Testis (tissue), 5 donors: Measurements from ENCODE around the gene DET1. TPM values are rescaled to one million over a fixed set of nuclear protein-coding genes. Genes with fewer than 3 reads are reported as not detected.

ENCODE experiments used
- DNase-seq: peaks from one replicate; pipeline ENCODE4 v3.0.0-alpha.2; 2019
- H3K27ac ChIP-seq, 2 donors: fragments of 200-600 bp; sonication (generic); one replicate each; pipeline ENCODE4 v1.5.1; 2019
- H3K27me3 ChIP-seq: fragments of 200-600 bp; sonication (generic); one replicate; pipeline ENCODE4 v1.5.1; 2019
- H3K36me3 ChIP-seq: fragments of 200-600 bp; sonication (generic); one replicate; pipeline ENCODE4 v1.5.1; 2017; ENCODE audit warnings: low read depth; ENCODE audit errors: missing control alignments
- H3K4me1 ChIP-seq: fragments of 200-600 bp; sonication (generic); one replicate; pipeline ENCODE4 v1.5.1; 2019
- H3K4me3 ChIP-seq, 2 donors: fragments of 200-600 bp; sonication (generic); one replicate each; pipeline ENCODE4 v1.5.1; 2017 to 2019
- H3K9me3 ChIP-seq: fragments of 200-600 bp; sonication (generic); one replicate; pipeline ENCODE4 v1.5.1; 2017
- POLR2A ChIP-seq: fragments of 450-650 bp; IDR thresholded peaks from one replicate; pipeline ENCODE4 v1.6.1; 2017; ENCODE audit warnings: antibody characterized with exemption, mild to moderate bottlenecking, moderate library complexity
- WGBS, 2 donors: methylation state at CpG; one replicate each; pipeline ENCODE4 v1.1.5; 2018; 5-methylcytosine and 5-hydroxymethylcytosine counted together
- intact Hi-C: fragments of 100-400 bp; cut with DNase I; formaldehyde crosslinking; loops from one replicate; pipeline ENCODE4 v1.15.1; 2023; ENCODE audit warnings: low total_unique reads
- long read RNA-seq, 2 donors: transcript quantifications; one replicate each; lab custom pipeline, GENCODE V29; 2026
- polyA plus RNA-seq: library from polyadenylated mRNA; stranded (reverse); fragments of 350-450 nt; fragmentation: Illumina TruSeq; extraction: RNeasy Lipid Tissue Mini Kit (QIAGEN cat#74804); gene quantifications from one replicate; pipeline ENCODE4 v1.2.3, GENCODE V29; 2014; ENCODE audit warnings: low read depth, low replicate concordance; ENCODE audit not compliant: insufficient read depth
- total RNA-seq, 2 donors: library from RNA; depleted of rRNA; stranded (reverse); fragments of >200 nt; gene quantifications; one replicate each; pipeline ENCODE4 v1.2.3, GENCODE V29; 2016
- TF ChIP-seq, protein P1 (sequence below), 3 experiments: fragments of 450-650 bp in 2 of 3; fragments of 200-600 bp in 1 of 3; sonication (generic) in 1 of 3; IDR thresholded peaks; one replicate each; pipeline ENCODE4 v1.5.1; 2016 to 2019; ENCODE audit warnings: antibody characterized with exemption in 3 of 3, mild to moderate bottlenecking in 2 of 3, moderate library complexity in 1 of 3

DET1 gene
- total RNA-seq = 10 to 100 TPM; 10.3 to 14.4 TPM
- 4.4 TPM for polyA plus RNA-seq
- long read RNA-seq, donor 1, partial matches to known transcripts = 0 of 4 reads
- long read RNA-seq, donor 1, other reads (novel, unspliced or antisense) = 0 of 4 reads
- long read RNA-seq, donor 2, partial matches to known transcripts = 0 of 1 reads
- long read RNA-seq, donor 2, other reads (novel, unspliced or antisense) = 0 of 1 reads

DNA sequence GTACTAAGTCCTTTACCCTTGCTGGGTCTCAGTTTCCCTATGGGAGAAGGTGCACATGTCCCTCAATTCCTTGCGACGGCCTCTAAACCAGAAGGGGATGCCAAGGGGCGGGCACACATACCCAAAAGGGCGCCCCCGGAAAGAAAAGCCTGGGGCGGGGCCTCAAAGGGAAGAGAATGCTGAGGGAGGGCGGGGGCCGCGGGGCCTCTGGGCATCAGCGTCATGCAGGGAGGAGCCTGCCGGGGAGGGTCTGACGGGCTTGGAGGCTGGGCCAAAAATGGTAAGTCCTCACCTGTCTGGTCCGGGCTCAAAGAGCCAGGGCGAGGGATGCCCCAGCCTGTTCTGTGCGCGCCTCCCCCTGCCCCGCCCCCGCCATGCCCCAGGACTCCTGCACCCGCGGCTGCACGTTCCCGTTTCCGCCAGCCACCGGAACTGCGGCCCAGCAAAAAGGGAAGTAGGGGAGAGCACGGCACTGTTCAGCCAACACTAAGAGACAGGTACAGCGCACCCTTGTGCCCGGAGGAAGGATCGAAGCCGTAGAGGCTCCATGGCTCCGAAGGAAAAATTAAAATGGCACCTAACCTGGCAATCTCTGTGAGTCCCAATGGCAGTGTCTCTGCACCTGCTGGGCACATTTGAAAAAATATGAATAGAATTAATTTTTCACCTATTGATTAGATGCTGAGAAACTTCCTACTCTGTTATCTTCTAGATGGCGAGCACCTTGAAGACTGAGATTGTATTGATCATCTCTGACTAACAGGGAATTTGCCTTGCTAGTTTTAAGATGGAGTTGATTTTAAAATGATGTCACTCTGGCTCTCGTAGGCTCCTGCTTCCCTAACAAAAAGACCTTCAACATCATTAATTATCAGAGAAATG lies at the start of gene DET1:
DET1 (minus strand) TSS at position 434 of the 882 bp plus-strand sequence. CDS start 14,976 bp downstream, outside the sequence.
- no peaks in the 10 kb centered on the region for H3K4me1 ChIP-seq
- intact Hi-C loops = no loop called here
- H3K9me3 ChIP-seq = no peaks in the 10 kb centered on the region
- H3K4me3 ChIP-seq = peak within 1 kb of the TSS; percentile 55 to 87
- no peaks in the 10 kb centered on the region for H3K36me3 ChIP-seq
- DNase-seq = peak; percentile 97
- TF ChIP-seq POLR2A = no peak
- TF ChIP-seq, protein P1, sequence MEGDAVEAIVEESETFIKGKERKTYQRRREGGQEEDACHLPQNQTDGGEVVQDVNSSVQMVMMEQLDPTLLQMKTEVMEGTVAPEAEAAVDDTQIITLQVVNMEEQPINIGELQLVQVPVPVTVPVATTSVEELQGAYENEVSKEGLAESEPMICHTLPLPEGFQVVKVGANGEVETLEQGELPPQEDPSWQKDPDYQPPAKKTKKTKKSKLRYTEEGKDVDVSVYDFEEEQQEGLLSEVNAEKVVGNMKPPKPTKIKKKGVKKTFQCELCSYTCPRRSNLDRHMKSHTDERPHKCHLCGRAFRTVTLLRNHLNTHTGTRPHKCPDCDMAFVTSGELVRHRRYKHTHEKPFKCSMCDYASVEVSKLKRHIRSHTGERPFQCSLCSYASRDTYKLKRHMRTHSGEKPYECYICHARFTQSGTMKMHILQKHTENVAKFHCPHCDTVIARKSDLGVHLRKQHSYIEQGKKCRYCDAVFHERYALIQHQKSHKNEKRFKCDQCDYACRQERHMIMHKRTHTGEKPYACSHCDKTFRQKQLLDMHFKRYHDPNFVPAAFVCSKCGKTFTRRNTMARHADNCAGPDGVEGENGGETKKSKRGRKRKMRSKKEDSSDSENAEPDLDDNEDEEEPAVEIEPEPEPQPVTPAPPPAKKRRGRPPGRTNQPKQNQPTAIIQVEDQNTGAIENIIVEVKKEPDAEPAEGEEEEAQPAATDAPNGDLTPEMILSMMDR (IDR thresholded peaks at IDR 0.05) = peak; percentile 59 to 75 (median 69)
- peak within 1 kb of the TSS; percentile 82 to 87 for H3K27ac ChIP-seq
- WGBS, 2 donors = 15 to 21% methylated on average over 21 to 32 of the region's 33 CpGs
- H3K27me3 ChIP-seq = no peaks in the 10 kb centered on the region

DNA sequence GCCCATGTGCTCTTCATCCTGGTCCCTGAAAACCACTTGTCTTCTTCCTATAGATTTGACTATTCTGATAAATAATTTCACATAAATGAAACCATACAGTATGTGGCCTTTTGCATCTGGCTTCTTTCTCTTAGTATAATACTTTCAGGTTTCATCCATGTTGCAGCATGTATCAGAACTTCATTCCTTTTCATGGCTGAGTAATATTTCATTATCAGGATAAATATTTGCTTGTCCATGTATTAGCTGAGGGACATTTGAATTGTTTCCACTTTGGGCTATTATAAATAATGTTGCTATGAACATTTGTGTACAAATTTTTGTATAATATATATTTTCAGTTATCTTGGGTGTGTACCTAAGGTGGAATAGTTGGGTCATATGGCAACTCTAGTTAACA lies 44.9 kb upstream of the DET1 start:
- intact Hi-C loops = no loop called here

DNA sequence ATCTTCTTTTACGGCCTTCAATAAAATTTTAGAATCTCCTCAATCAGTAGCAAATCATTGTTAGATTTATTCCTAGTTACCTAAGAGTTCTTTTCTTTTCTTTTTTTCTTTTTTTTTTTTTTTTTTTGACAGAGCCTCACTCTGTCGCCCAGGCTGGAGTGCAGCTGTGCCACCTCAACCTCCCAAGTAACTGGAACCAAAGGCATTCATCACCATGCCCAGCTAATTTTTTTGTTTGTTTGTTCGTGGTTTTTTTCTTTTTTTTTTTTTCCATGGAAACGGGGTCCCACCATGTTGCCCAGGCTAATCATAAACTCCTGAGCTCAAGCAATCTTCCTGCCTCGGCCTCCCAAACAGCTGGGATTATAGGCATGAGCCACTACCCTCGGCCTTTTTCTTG lies 44.3 kb upstream of the DET1 start:
- no peak for TF ChIP-seq POLR2A
- TF ChIP-seq, protein P1 (IDR thresholded peaks at IDR 0.05) = no peak
- Histone ChIP-seq H3K4me1 (no peaks in the 10 kb centered on the region), H3K36me3 (no peaks in the 10 kb centered on the region), H3K4me3 (no peak overlapping the region), H3K9me3 (no peaks in the 10 kb centered on the region), H3K27me3 (no peaks in the 10 kb centered on the region), H3K27ac (no peak overlapping the region)
- intact Hi-C loops = no loop called here
- no peak for DNase-seq
- 81 to 95% methylated on average over 6 of the region's 6 CpGs for WGBS, 2 donors

More for the DNA sequence above, 44.9 kb upstream of the DET1 start:
- no peaks in the 10 kb centered on the region for H3K27me3 ChIP-seq
- no peaks in the 10 kb centered on the region for H3K4me1 ChIP-seq
- H3K9me3 ChIP-seq = no peaks in the 10 kb centered on the region
- no peak for TF ChIP-seq POLR2A
- TF ChIP-seq, protein P1 (IDR thresholded peaks at IDR 0.05) = no peak
- H3K36me3 ChIP-seq = no peaks in the 10 kb centered on the region
- H3K27ac ChIP-seq = no peak overlapping the region
- no peak for DNase-seq
- no peak overlapping the region for H3K4me3 ChIP-seq

- 44 to 53% methylated on average over 4 of the region's 4 CpGs for WGBS, 2 donors
- Histone ChIP-seq H3K27ac (no peak overlapping the region), H3K9me3 (no peaks in the 10 kb centered on the region), H3K36me3 (no peaks in the 10 kb centered on the region), H3K4me1 (no peaks in the 10 kb centered on the region), H3K27me3 (no peaks in the 10 kb centered on the region), H3K4me3 (no peak overlapping the region)
- DNase-seq = no peak
- no peak for TF ChIP-seq POLR2A
- TF ChIP-seq, protein P1 (IDR thresholded peaks at IDR 0.05) = no peak
- intact Hi-C loops = no loop called here
These were observed 40.1 kb upstream of the DET1 start for GRCh38 chr15:88586401-88587162.
